Measurements from ENCODE around the gene AP5S1. TPM values are rescaled to one million over a fixed set of nuclear protein-coding genes. Genes with fewer than 3 reads are reported as not detected.

AP5S1 gene
- total and polyA plus RNA-seq, 9 of the 15 experiments (the other 6 are each of a cell fraction or from before 2014, with no cell fraction given) = 2.6 to 8.8 (median 4.4) TPM

- H3K36me3 ChIP-seq (ENCODE audit: control insufficient read depth, insufficient read depth, low read length) = peaks cover 61% of the 10 kb centered on the region; the same call in 2 of the 3 replicates
- WGBS (ENCODE audit: insufficient coverage, low coverage, missing lambda C conversion rate) = 79% methylated on average over 10 of the region's 11 CpGs
- H2AFZ ChIP-seq (ENCODE audit: low read depth, low read length) = no peak overlapping the region
- CTCF ChIA-PET (ENCODE audit: low intra/inter-chr PET ratio) = no interaction called here
- no TSS peak for BruUV-seq (replicated peaks)
- peaks cover 8 to 28% of the 10 kb centered on the region in 2 experiments; a peak in 4 of 5 replicates for H3K4me1 ChIP-seq (replicated peaks in 1 of 2; ENCODE audit: control insufficient read depth in 2 of 2, insufficient read depth in 2 of 2, low read length in 2 of 2)
- FAIRE-seq (no peak), ATAC-seq (no peak), DNase-seq (ENCODE audit: extremely low read depth in 1 of 4, low spot score in 3 of 4) (no peak)
- intact Hi-C loops (cut with micrococcal nuclease) = no loop called here
- H3K4me3 ChIP-seq = no peak overlapping the region
- H3K9ac ChIP-seq (ENCODE audit: insufficient read depth in 1 of 2, low read depth in 2 of 2, low read length in 2 of 2) = no peak overlapping the region; a peak in 1 of 4 replicates
- no peaks in the 10 kb centered on the region for H3K27me3 ChIP-seq (ENCODE audit: control insufficient read depth in 2 of 2, insufficient read depth in 2 of 2, low read length in 2 of 2)
- no peaks in the 10 kb centered on the region for H4K20me1 ChIP-seq (replicated peaks; ENCODE audit: control insufficient read depth, insufficient read depth, low read length)
- no peak overlapping the region; the same call in 2 of the 3 replicates for H3K27ac ChIP-seq (ENCODE audit: extremely low read depth, low read depth, low read length)
- H3K79me2 ChIP-seq (ENCODE audit: control insufficient read depth, insufficient read depth, low read length) = no peaks in the 10 kb centered on the region
- POLR2A ChIA-PET = interaction anchor here (0.9 to 1.0 kb wide), 2 partner anchors 9 to 33 kb away, joined by 3 read pairs; no protein-coding TSS in a partner anchor
- TF ChIP-seq ZNF668 (CRISPR knock-in tag; IDR thresholded peaks at IDR 0.05) (no peak), CEBPB (tag; IDR thresholded peaks at IDR 0.05) (peak; percentile 51; the same call in 1 of the 2 replicates), ZNF778 (CRISPR knock-in tag; IDR thresholded peaks at IDR 0.05) (no peak), FOXM1 (IDR thresholded peaks at IDR 0.05; ENCODE audit: low read depth) (no peak), FOXM1 (CRISPR knock-in tag; IDR thresholded peaks at IDR 0.05; ENCODE audit: low read depth) (no peak), L3MBTL2 (IDR thresholded peaks at IDR 0.05) (no peak)
- H3K4me2 ChIP-seq (ENCODE audit: insufficient read depth, low read length) = no peak overlapping the region
- H3K9me1 ChIP-seq (ENCODE audit: control insufficient read depth, insufficient read depth, low read length) = no peaks in the 10 kb centered on the region
- in situ Hi-C loops (cut with MboI) = no loop called here
- no peaks in the 10 kb centered on the region for H3K9me3 ChIP-seq (replicated peaks; ENCODE audit: control insufficient read depth, insufficient read depth, low read depth, low read length)
Observed at GRCh38 chr20:3804254-3804751, 16.0 kb upstream of the AP5S1 start.

- DNase-seq (ENCODE audit: extremely low read depth in 1 of 4, low spot score in 3 of 4) (no peak), FAIRE-seq (no peak), ATAC-seq (no peak)
- Histone ChIP-seq H3K4me3 (no peak overlapping the region), H3K27ac (ENCODE audit: extremely low read depth, low read depth, low read length) (no peak overlapping the region), H3K27me3 (ENCODE audit: control insufficient read depth in 2 of 2, insufficient read depth in 2 of 2, low read length in 2 of 2) (no peaks in the 10 kb centered on the region), H3K9me3 (replicated peaks; ENCODE audit: control insufficient read depth, insufficient read depth, low read depth, low read length) (no peaks in the 10 kb centered on the region), H3K9me1 (ENCODE audit: control insufficient read depth, insufficient read depth, low read length) (no peaks in the 10 kb centered on the region), H4K20me1 (replicated peaks; ENCODE audit: control insufficient read depth, insufficient read depth, low read length) (no peaks in the 10 kb centered on the region), H3K79me2 (ENCODE audit: control insufficient read depth, insufficient read depth, low read length) (no peaks in the 10 kb centered on the region), H2AFZ (ENCODE audit: low read depth, low read length) (no peak overlapping the region), H3K4me2 (ENCODE audit: insufficient read depth, low read length) (no peak overlapping the region), H3K4me1 (replicated peaks in 1 of 2; ENCODE audit: control insufficient read depth in 2 of 2, insufficient read depth in 2 of 2, low read length in 2 of 2) (peaks cover 8 to 28% of the 10 kb centered on the region in 2 experiments; a peak in 4 of 5 replicates), H3K9ac (ENCODE audit: insufficient read depth in 1 of 2, low read depth in 2 of 2, low read length in 2 of 2) (peak overlapping the region in 1 of 2 experiments; percentile 35; a peak in 1 of 4 replicates), H3K36me3 (ENCODE audit: control insufficient read depth, insufficient read depth, low read length) (peaks cover 59% of the 10 kb centered on the region; the same call in 2 of the 3 replicates)
- 86% methylated on average over 2 of the region's 11 CpGs for WGBS (ENCODE audit: insufficient coverage, low coverage, missing lambda C conversion rate)
- in situ Hi-C loops (cut with MboI) = no loop called here
- ChIA-PET POLR2A (interaction anchor here (0.6 to 1.0 kb wide), 3 partner anchors 10 to 1820 kb away, joined by 3 read pairs; no protein-coding TSS in a partner anchor), CTCF (ENCODE audit: low intra/inter-chr PET ratio) (no interaction called here)
- no TSS peak for BruUV-seq (replicated peaks)
- intact Hi-C loops (cut with micrococcal nuclease) = no loop called here
- TF ChIP-seq DIDO1 (tag; IDR thresholded peaks at IDR 0.05; ENCODE audit: low read depth) (no peak), TRIM28 (IDR thresholded peaks at IDR 0.05) (no peak), BRD9 (IDR thresholded peaks at IDR 0.05; ENCODE audit: low read depth, partially characterized antibody) (no peak), PHB2 (IDR thresholded peaks at IDR 0.05; ENCODE audit: low read depth) (no peak), HNRNPLL (IDR thresholded peaks at IDR 0.05; ENCODE audit: low read depth, low read length, poor library complexity, severe bottlenecking) (no peak)
Observed at GRCh38 chr20:3804781-3805180, 15.6 kb upstream of the AP5S1 start.

Measured in K562 (cell line).